Activated CD4-positive, alpha-beta T cell treated with anti-CD3 and anti-CD28 coated beads, Interleukin-2, amount 10 ng/mL, durations not matched to agents 7 days and 5 days (primary cell): ENCODE results near the gene ACTR1A. TPM values are rescaled to one million over a fixed set of nuclear protein-coding genes. Genes with fewer than 3 reads are reported as not detected.

Experiments
- CTCF ChIA-PET: fragments of 350-600 bp; sonication (Branson Sonifier 250); formaldehyde crosslinking; loops from one replicate; lab custom pipeline; 2021; ENCODE audit warnings: antibody characterized with exemption; lab: Charles Lee
- POLR2A ChIA-PET: fragments of 350-600 bp; sonication (Branson Sonifier 250); formaldehyde crosslinking; loops from one replicate; lab custom pipeline; 2021; ENCODE audit warnings: antibody characterized with exemption; lab: Charles Lee
- DNase-seq: peaks from one replicate; pipeline ENCODE4 v3.0.0-alpha.2; 2020
- H3K27ac Mint-ChIP-seq: one replicate; pipeline ENCODE4 v1.8.0; 2021; ENCODE audit warnings: mild to moderate bottlenecking, moderate library complexity, mixed read lengths
- H3K27me3 Mint-ChIP-seq: one replicate; pipeline ENCODE4 v1.8.0; 2021; ENCODE audit warnings: mixed read lengths
- H3K36me3 Mint-ChIP-seq: one replicate; pipeline ENCODE4 v1.8.0; 2021; ENCODE audit warnings: low read depth, mixed read lengths
- H3K4me1 Mint-ChIP-seq: one replicate; pipeline ENCODE4 v1.8.0; 2021; ENCODE audit warnings: mixed read lengths
- H3K4me3 Mint-ChIP-seq: one replicate; pipeline ENCODE4 v1.8.0; 2021; ENCODE audit warnings: mild to moderate bottlenecking, moderate library complexity, mixed read lengths
- H3K9me3 Mint-ChIP-seq: one replicate; pipeline ENCODE4 v1.8.0; 2021; ENCODE audit warnings: mixed read lengths
- total RNA-seq, 2 experiments: library from RNA; stranded (reverse); gene quantifications; one replicate each; pipeline ENCODE4 v1.2.3, GENCODE V29; 2021

Gene ACTR1A
- total RNA-seq, 2 experiments from 2014 or later = 76.1 to 84.5 TPM

GRCh38 chr10:102473445-102474331, 28.8 kb downstream of the ACTR1A start:
- Mint-ChIP-seq H3K27me3 (no peaks in the 10 kb centered on the region), H3K27ac (peak overlapping the region; percentile 85), H3K4me3 (peak overlapping the region; percentile 41), H3K4me1 (peaks cover 26% of the 10 kb centered on the region), H3K9me3 (no peaks in the 10 kb centered on the region), H3K36me3 (peaks cover 14% of the 10 kb centered on the region)
- peak; percentile 33 for DNase-seq
- CTCF ChIA-PET = interaction anchor here (0.8 to 1.8 kb wide), 5 partner anchors 12 to 80 kb away, joined by 3 to 6 read pairs (median 3); no protein-coding TSS in a partner anchor
- POLR2A ChIA-PET = no interaction called here

- Mint-ChIP-seq H3K9me3 (no peaks in the 10 kb centered on the region), H3K27me3 (no peaks in the 10 kb centered on the region), H3K4me3 (no peak overlapping the region), H3K27ac (no peak overlapping the region), H3K4me1 (peaks cover 22% of the 10 kb centered on the region), H3K36me3 (peaks cover 10% of the 10 kb centered on the region)
- CTCF ChIA-PET = interaction anchor here (1.3 to 1.9 kb wide), 3 partner anchors 11 to 239 kb away, joined by 3 to 6 read pairs (median 4); no protein-coding TSS in a partner anchor
- no peak for DNase-seq
- POLR2A ChIA-PET = interaction anchor here (0.6 kb wide), 1 partner anchor 59 kb away, joined by 3 read pairs; no protein-coding TSS in a partner anchor
Observed at GRCh38 chr10:102470579-102471546, 31.6 kb downstream of the ACTR1A start.

DNA sequence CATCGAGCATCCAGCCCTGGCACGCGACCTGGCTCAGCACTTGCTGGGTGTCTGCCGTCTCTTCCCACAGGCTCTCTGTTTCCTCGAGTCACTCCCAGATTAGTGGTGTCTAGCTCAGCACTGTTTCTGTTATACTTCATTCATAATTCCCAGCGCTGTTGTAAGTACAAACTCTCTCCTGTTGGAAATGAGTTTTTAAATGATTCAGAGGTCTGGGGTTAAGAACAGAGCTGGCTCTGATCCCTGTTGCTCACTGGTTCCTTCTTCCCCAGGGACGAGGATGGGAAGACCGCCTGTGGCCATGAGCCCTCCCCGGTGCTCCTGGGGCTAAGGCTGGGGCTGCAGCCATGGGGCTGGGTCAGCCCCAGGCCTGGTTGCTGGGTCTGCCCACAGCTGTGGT, 33.8 kb downstream of the ACTR1A start:
- H3K4me3 Mint-ChIP-seq = no peak overlapping the region
- DNase-seq = no peak
- H3K27ac Mint-ChIP-seq = no peak overlapping the region
- peaks cover 8% of the 10 kb centered on the region for H3K36me3 Mint-ChIP-seq
- POLR2A ChIA-PET = no interaction called here
- no peaks in the 10 kb centered on the region for H3K9me3 Mint-ChIP-seq
- no peaks in the 10 kb centered on the region for H3K27me3 Mint-ChIP-seq
- CTCF ChIA-PET = interaction anchor here (0.6 to 1.6 kb wide), 6 partner anchors 33 to 737 kb away, joined by 3 to 5 read pairs (median 4); partner anchors contain the start of gene FBXL15
- peaks cover 19% of the 10 kb centered on the region for H3K4me1 Mint-ChIP-seq

GRCh38 chr10:102467971-102468438, 34.5 kb downstream of the ACTR1A start:
- Mint-ChIP-seq H3K27me3 (no peaks in the 10 kb centered on the region), H3K4me1 (peaks cover 15% of the 10 kb centered on the region), H3K27ac (no peak overlapping the region), H3K9me3 (no peaks in the 10 kb centered on the region), H3K4me3 (no peak overlapping the region), H3K36me3 (peaks cover 4% of the 10 kb centered on the region)
- no peak for DNase-seq
- POLR2A ChIA-PET = no interaction called here
- CTCF ChIA-PET = interaction anchor here (0.9 to 1.6 kb wide), 5 partner anchors 47 to 236 kb away, joined by 3 to 4 read pairs (median 3); partner anchors contain the start of gene FBXL15

GRCh38 chr10:102467318-102467717, 35.2 kb downstream of the ACTR1A start:
- Mint-ChIP-seq H3K27me3 (no peaks in the 10 kb centered on the region), H3K27ac (no peak overlapping the region), H3K9me3 (no peaks in the 10 kb centered on the region), H3K4me1 (peaks cover 17% of the 10 kb centered on the region), H3K36me3 (peaks cover 4% of the 10 kb centered on the region), H3K4me3 (no peak overlapping the region)
- ChIA-PET CTCF (interaction anchor here (1.1 to 1.7 kb wide), 3 partner anchors 16 to 236 kb away, joined by 3 read pairs; no protein-coding TSS in a partner anchor), POLR2A (no interaction called here)
- DNase-seq = no peak

- ChIA-PET POLR2A (no interaction called here), CTCF (no interaction called here)
- Mint-ChIP-seq H3K36me3 (peaks cover 4% of the 10 kb centered on the region), H3K9me3 (no peaks in the 10 kb centered on the region), H3K4me3 (no peak overlapping the region), H3K27ac (no peak overlapping the region), H3K4me1 (peaks cover 36% of the 10 kb centered on the region), H3K27me3 (no peaks in the 10 kb centered on the region)
- no peak for DNase-seq
Observed at GRCh38 chr10:102465466-102465865, 37.0 kb downstream of the ACTR1A start.

GRCh38 chr10:102463983-102464382, 38.5 kb downstream of the ACTR1A start:
- Mint-ChIP-seq H3K4me3 (no peak overlapping the region), H3K27ac (no peak overlapping the region), H3K36me3 (peaks cover 2% of the 10 kb centered on the region), H3K4me1 (peaks cover 33% of the 10 kb centered on the region), H3K9me3 (no peaks in the 10 kb centered on the region), H3K27me3 (no peaks in the 10 kb centered on the region)
- POLR2A ChIA-PET = interaction anchor here (0.7 kb wide), 1 partner anchor 92 kb away, joined by 10 read pairs; no protein-coding TSS in a partner anchor
- no peak for DNase-seq
- CTCF ChIA-PET = interaction anchor here (0.7 to 5.0 kb wide), 2 partner anchors 13 to 77 kb away, joined by 3 to 37 read pairs; partner anchors contain the start of gene C10orf95

DNA sequence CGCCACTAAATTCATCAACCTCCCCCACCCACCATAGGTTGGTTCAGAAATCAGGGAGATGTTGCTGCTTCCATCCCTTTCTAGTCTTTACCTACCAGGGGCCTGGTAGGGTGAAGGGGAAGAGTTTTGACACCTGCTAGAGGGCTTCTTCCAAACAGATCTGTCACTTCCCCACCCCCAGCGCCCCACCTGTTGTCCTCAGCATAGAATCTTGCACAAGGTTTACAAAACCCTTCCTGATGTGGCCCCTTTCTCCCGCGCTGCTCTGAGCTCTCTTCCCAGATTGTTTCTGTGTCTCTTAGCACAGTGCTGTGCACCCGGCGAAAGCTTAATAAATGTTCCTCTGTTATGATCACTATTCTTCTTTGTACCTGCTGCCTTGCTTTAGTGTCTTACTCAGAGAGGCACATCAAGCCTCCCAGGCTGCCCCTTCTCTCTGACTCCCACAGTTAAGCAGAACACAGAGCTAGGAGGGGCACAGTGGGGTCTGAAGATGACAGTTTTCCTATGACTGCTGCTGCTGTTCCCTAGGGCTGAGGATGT, 39.9 kb downstream of the ACTR1A start:
- no peak for DNase-seq
- Mint-ChIP-seq H3K27me3 (no peaks in the 10 kb centered on the region), H3K4me3 (peak overlapping the region; percentile 85), H3K9me3 (no peaks in the 10 kb centered on the region), H3K36me3 (peaks cover 2% of the 10 kb centered on the region), H3K4me1 (peaks cover 31% of the 10 kb centered on the region), H3K27ac (no peak overlapping the region)
- ChIA-PET POLR2A (interaction anchor here (1.2 kb wide), 1 partner anchor 13 kb away, joined by 8 read pairs; no protein-coding TSS in a partner anchor), CTCF (interaction anchor here (0.6 to 5.0 kb wide), 4 partner anchors 11 to 647 kb away, joined by 3 to 37 read pairs (median 6); partner anchors contain the start of genes C10orf95 and CUEDC2)

DNA sequence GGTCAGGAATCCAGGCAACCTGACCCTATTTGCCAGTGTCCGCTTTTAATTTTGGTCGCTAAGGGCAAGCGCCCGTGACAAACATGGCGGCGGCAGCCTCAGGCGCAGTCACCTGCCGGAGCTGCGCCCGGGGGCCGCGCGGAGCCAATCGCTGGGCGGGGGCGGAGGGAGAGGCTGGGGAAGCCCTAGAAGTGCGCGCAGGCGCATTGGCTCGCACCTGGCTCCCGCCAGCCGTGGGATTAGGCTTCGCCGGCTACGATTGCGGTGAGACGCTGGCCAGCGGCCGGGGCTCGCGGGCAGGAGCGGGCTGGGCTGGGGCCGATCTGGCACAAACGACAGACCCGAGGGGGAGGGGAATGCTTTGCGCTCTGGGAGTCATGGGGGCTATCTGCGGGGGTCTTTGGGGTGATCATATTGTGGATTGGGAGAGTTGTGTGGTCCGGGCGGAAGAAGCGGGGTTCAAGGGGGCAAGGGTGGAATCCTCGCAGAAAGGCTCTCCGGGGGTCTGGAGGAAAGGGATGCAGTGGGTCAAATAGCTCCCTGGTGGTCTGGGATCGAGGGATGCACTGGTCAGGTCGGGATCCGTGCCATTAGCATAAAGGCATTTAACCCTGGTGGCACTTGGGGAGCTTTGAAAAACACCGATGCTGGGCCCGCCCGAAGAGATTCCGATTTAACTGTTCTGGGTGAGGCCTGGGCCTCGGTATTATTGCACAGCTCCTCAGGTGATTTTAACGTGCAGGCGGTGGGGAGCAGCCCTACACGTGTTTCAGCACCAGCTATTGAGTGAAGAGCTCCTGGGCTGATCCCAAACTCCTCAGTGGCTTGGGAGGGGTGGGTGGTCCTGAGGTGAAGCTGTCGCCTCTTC, 41.1 kb downstream of the ACTR1A start:
- CTCF ChIA-PET = interaction anchor here (0.6 to 5.0 kb wide), 14 partner anchors 10 to 645 kb away, joined by 3 to 37 read pairs (median 4); partner anchors contain the start of genes C10orf95 and SUFU
- Mint-ChIP-seq H3K36me3 (peaks cover 2% of the 10 kb centered on the region), H3K9me3 (no peaks in the 10 kb centered on the region), H3K27me3 (no peaks in the 10 kb centered on the region), H3K4me3 (peak overlapping the region; percentile 85), H3K27ac (peak overlapping the region; percentile 85), H3K4me1 (peaks cover 31% of the 10 kb centered on the region)
- POLR2A ChIA-PET = interaction anchor here (0.6 to 1.2 kb wide), 3 partner anchors 11 to 29 kb away, joined by 3 to 8 read pairs (median 3); partner anchors contain the start of gene CUEDC2
- DNase-seq = peak; percentile 92

- H3K4me1 Mint-ChIP-seq = peaks cover 31% of the 10 kb centered on the region
- H3K4me3 Mint-ChIP-seq = peak overlapping the region; percentile 85
- H3K27me3 Mint-ChIP-seq = no peaks in the 10 kb centered on the region
- H3K27ac Mint-ChIP-seq = peak overlapping the region; percentile 85
- H3K36me3 Mint-ChIP-seq = peaks cover 2% of the 10 kb centered on the region
- no peak for DNase-seq
- CTCF ChIA-PET = interaction anchor here (0.6 to 5.0 kb wide), 8 partner anchors 9 to 123 kb away, joined by 3 to 37 read pairs (median 6); partner anchors contain the start of genes C10orf95 and SUFU
- POLR2A ChIA-PET = no interaction called here
- H3K9me3 Mint-ChIP-seq = no peaks in the 10 kb centered on the region
Observed at GRCh38 chr10:102460836-102461186, 41.7 kb downstream of the ACTR1A start.

GRCh38 chr10:102458656-102459055, 43.9 kb downstream of the ACTR1A start:
- DNase-seq = no peak

More at GRCh38 chr10:102458656-102459055, 43.9 kb downstream of the ACTR1A start:
- H3K27ac Mint-ChIP-seq = no peak overlapping the region
- peaks cover 3% of the 10 kb centered on the region for H3K36me3 Mint-ChIP-seq
- H3K4me1 Mint-ChIP-seq = peaks cover 43% of the 10 kb centered on the region
- ChIA-PET CTCF (interaction anchor here (1.0 to 1.3 kb wide), 2 partner anchors 55 to 227 kb away, joined by 3 to 5 read pairs; no protein-coding TSS in a partner anchor), POLR2A (interaction anchor here (0.6 kb wide), 1 partner anchor 10 kb away, joined by 4 read pairs; no protein-coding TSS in a partner anchor)
- no peak overlapping the region for H3K4me3 Mint-ChIP-seq
- H3K9me3 Mint-ChIP-seq = no peaks in the 10 kb centered on the region
- no peaks in the 10 kb centered on the region for H3K27me3 Mint-ChIP-seq
